Naive thymus-derived CD8-positive, alpha-beta T cell (primary cell): ENCODE measurements around the gene EMILIN2. TPM values are rescaled to one million over a fixed set of nuclear protein-coding genes. Genes with fewer than 3 reads are reported as not detected.
"Not testable (repeated sequence)": the region's sequence is repeated elsewhere in the genome, so short reads cannot be mapped to it uniquely, and the experiment has no call there.

Source experiments
- ATAC-seq, 2 donors: fragments of 150-1000 bp; cut with Tn5 transposase in 1 of 2; sonication (Bioruptor Pico), chemical (Tn5 transposase) in 1 of 2; 1 replicate in 1 of 2; 2 replicates in 1 of 2; pipeline ENCODE4 v1.10.0; 2021; ENCODE audit warnings: mild to moderate bottlenecking in 2 of 2, moderate library complexity in 2 of 2
- POLR2A ChIA-PET: fragments of 350-600 bp; sonication (Branson Sonifier 250); formaldehyde crosslinking; loops from one replicate; lab custom pipeline; 2021; ENCODE audit warnings: antibody characterized with exemption; lab: Charles Lee
- DNase-seq, 10 donors: peaks; one replicate each; pipeline versions ENCODE4 v3.0.0 to v3.0.0-alpha.2; 2020 to 2022
- H3K27ac Mint-ChIP-seq, 10 donors: one replicate each; pipeline ENCODE4 v1.8.0; 2020 to 2022; ENCODE audit warnings: mild to moderate bottlenecking in 10 of 10, mixed read lengths in 10 of 10, moderate library complexity in 4 of 10, inconsistent platforms in 1 of 10
- H3K27me3 Mint-ChIP-seq, 5 donors: one replicate each; pipeline ENCODE4 v1.8.0; 2021 to 2022; ENCODE audit warnings: mixed read lengths in 5 of 5
- H3K36me3 Mint-ChIP-seq, 3 donors: one replicate each; pipeline ENCODE4 v1.8.0; 2020 to 2022; ENCODE audit warnings: mixed read lengths in 3 of 3, mild to moderate bottlenecking in 2 of 3, inconsistent platforms in 1 of 3
- H3K4me1 Mint-ChIP-seq, 4 donors: one replicate each; pipeline ENCODE4 v1.8.0; 2021 to 2022; ENCODE audit warnings: mixed read lengths in 4 of 4
- H3K4me3 Mint-ChIP-seq, 10 donors: one replicate each; pipeline ENCODE4 v1.8.0; 2020 to 2022; ENCODE audit warnings: mild to moderate bottlenecking in 10 of 10, mixed read lengths in 10 of 10, moderate library complexity in 6 of 10, inconsistent platforms in 1 of 10
- H3K9me3 Mint-ChIP-seq, 9 donors: one replicate each; pipeline ENCODE4 v1.8.0; 2020 to 2022; ENCODE audit warnings: mixed read lengths in 9 of 9, mild to moderate bottlenecking in 3 of 9, inconsistent platforms in 1 of 9, moderate library complexity in 1 of 9
- polyA plus RNA-seq, 3 donors: library from polyadenylated mRNA; unstranded; fragments of 300-500 nt; fragmentation: Illumina TruSeq; gene quantifications; one replicate each; pipeline ENCODE4 v1.2.3, GENCODE V29; 2021
- total RNA-seq, 8 experiments: library from RNA in 2 of 8; stranded (reverse) in 2 of 8; gene quantifications; one replicate each; pipeline ENCODE4 v1.2.3 and lab custom pipeline; 2021 to 2026

Gene EMILIN2
- total and polyA plus RNA-seq, 5 experiments from 2014 or later = 1.1 to 5.1 (median 2.5) TPM

- no peak overlapping the region for H3K4me3 Mint-ChIP-seq
- POLR2A ChIA-PET = no interaction called here
- H3K4me1 Mint-ChIP-seq = peaks cover 9 to 26% (median 25%) of the 10 kb centered on the region in 4 donors
- peaks cover 0 to 72% (median 8%) of the 10 kb centered on the region in 3 donors for H3K36me3 Mint-ChIP-seq
- H3K27me3 Mint-ChIP-seq = no peaks in the 10 kb centered on the region
- ATAC-seq = no peak
- DNase-seq = no peak
- no peaks in the 10 kb centered on the region for H3K9me3 Mint-ChIP-seq
- H3K27ac Mint-ChIP-seq = peak overlapping the region in 2 of 10 donors; percentile 37 to 56
Measured at GRCh38 chr18:2914881-2915240, 68.1 kb downstream of the EMILIN2 start.

- Mint-ChIP-seq H3K4me1 (peaks cover 11 to 29% (median 25%) of the 10 kb centered on the region in 4 donors), H3K27ac (peak overlapping the region in 4 of 10 donors; percentile 15 to 59 (median 32)), H3K36me3 (peaks cover 0 to 78% (median 12%) of the 10 kb centered on the region in 3 donors)
- H3K4me3 Mint-ChIP-seq, DNase-seq, H3K9me3 Mint-ChIP-seq, H3K27me3 Mint-ChIP-seq, ATAC-seq: not testable (repeated sequence)
- POLR2A ChIA-PET = interaction anchor here (0.9 kb wide), 1 partner anchor 68 kb away, joined by 3 read pairs; no protein-coding TSS in a partner anchor
Measured at GRCh38 chr18:2915486-2915885, 68.7 kb downstream of the EMILIN2 start.

- H3K27me3 Mint-ChIP-seq = no peaks in the 10 kb centered on the region
- H3K9me3 Mint-ChIP-seq = no peaks in the 10 kb centered on the region
- POLR2A ChIA-PET = interaction anchor here (0.9 to 1.3 kb wide), 2 partner anchors 12 to 68 kb away, joined by 3 to 6 read pairs; no protein-coding TSS in a partner anchor
- H3K36me3 Mint-ChIP-seq = peaks cover 0 to 81% (median 15%) of the 10 kb centered on the region in 3 donors
- DNase-seq (no peak), ATAC-seq (no peak)
- H3K4me3 Mint-ChIP-seq = peak overlapping the region in 1 of 10 donors; percentile 14
- peaks cover 9 to 29% (median 25%) of the 10 kb centered on the region in 4 donors for H3K4me1 Mint-ChIP-seq
- H3K27ac Mint-ChIP-seq = peak overlapping the region in 9 of 10 donors; percentile 56 to 91 (median 85)
Measured at GRCh38 chr18:2916184-2916583, 69.4 kb downstream of the EMILIN2 start.

- ATAC-seq = no peak
- POLR2A ChIA-PET = interaction anchor here (1.1 to 1.3 kb wide), 2 partner anchors 11 kb away, joined by 3 to 6 read pairs; no protein-coding TSS in a partner anchor
- no peaks in the 10 kb centered on the region for H3K27me3 Mint-ChIP-seq
Measured at GRCh38 chr18:2917259-2918047, 70.6 kb downstream of the EMILIN2 start.

GRCh38 chr18:2918761-2919550 is 72.2 kb downstream of the EMILIN2 start:
- POLR2A ChIA-PET = interaction anchor here (0.5 to 1.1 kb wide), 2 partner anchors 12 to 144 kb away, joined by 3 read pairs; no protein-coding TSS in a partner anchor
- no peak overlapping the region for H3K4me3 Mint-ChIP-seq
- no peaks in the 10 kb centered on the region for H3K9me3 Mint-ChIP-seq
- no peak for DNase-seq
- no peaks in the 10 kb centered on the region for H3K27me3 Mint-ChIP-seq
- H3K27ac Mint-ChIP-seq = peak overlapping the region; percentile 30 to 94 (median 84)
- peaks cover 0 to 95% (median 28%) of the 10 kb centered on the region in 3 donors for H3K36me3 Mint-ChIP-seq
- no peak for ATAC-seq
- H3K4me1 Mint-ChIP-seq = peaks cover 9 to 29% (median 24%) of the 10 kb centered on the region in 4 donors

More at GRCh38 chr18:2917259-2918047, 70.6 kb downstream of the EMILIN2 start:
- DNase-seq = no peak
- peak overlapping the region in 5 of 10 donors; percentile 4 to 59 (median 28) for H3K4me3 Mint-ChIP-seq
- peaks cover 0 to 91% (median 22%) of the 10 kb centered on the region in 3 donors for H3K36me3 Mint-ChIP-seq
- H3K9me3 Mint-ChIP-seq = no peaks in the 10 kb centered on the region
- H3K4me1 Mint-ChIP-seq = peaks cover 9 to 29% (median 25%) of the 10 kb centered on the region in 4 donors
- H3K27ac Mint-ChIP-seq = peak overlapping the region; percentile 80 to 95 (median 90)

GRCh38 chr18:2919600-2919999 is 72.8 kb downstream of the EMILIN2 start:
- no peaks in the 10 kb centered on the region for H3K27me3 Mint-ChIP-seq
- no peak overlapping the region for H3K4me3 Mint-ChIP-seq
- H3K9me3 Mint-ChIP-seq = no peaks in the 10 kb centered on the region
- DNase-seq (no peak), ATAC-seq (no peak)
- H3K36me3 Mint-ChIP-seq = peaks cover 0 to 95% (median 28%) of the 10 kb centered on the region in 3 donors
- POLR2A ChIA-PET = interaction anchor here (0.5 kb wide), 1 partner anchor 145 kb away, joined by 3 read pairs; no protein-coding TSS in a partner anchor
- peak overlapping the region in 5 of 10 donors; percentile 10 to 68 (median 60) for H3K27ac Mint-ChIP-seq
- H3K4me1 Mint-ChIP-seq = peaks cover 9 to 29% (median 24%) of the 10 kb centered on the region in 4 donors

- no peak for ATAC-seq
- H3K9me3 Mint-ChIP-seq = no peaks in the 10 kb centered on the region
- H3K36me3 Mint-ChIP-seq = peaks cover 0 to 95% (median 30%) of the 10 kb centered on the region in 3 donors
- H3K27ac Mint-ChIP-seq = peak overlapping the region in 3 of 10 donors; percentile 39 to 85 (median 82)
- no peaks in the 10 kb centered on the region for H3K27me3 Mint-ChIP-seq
- H3K4me3 Mint-ChIP-seq = no peak overlapping the region
- POLR2A ChIA-PET = no interaction called here
- no peak for DNase-seq
- H3K4me1 Mint-ChIP-seq = peaks cover 9 to 29% (median 24%) of the 10 kb centered on the region in 4 donors
Measured at GRCh38 chr18:2920027-2920426, 73.2 kb downstream of the EMILIN2 start.

GRCh38 chr18:2920546-2921343 is 73.9 kb downstream of the EMILIN2 start:
- Mint-ChIP-seq H3K27ac (peak overlapping the region in 6 of 10 donors; percentile 39 to 85 (median 70)), H3K36me3 (peaks cover 0 to 96% (median 35%) of the 10 kb centered on the region in 3 donors)

GRCh38 chr18:2921778-2922177 is 75.0 kb downstream of the EMILIN2 start:
- peak overlapping the region in 1 of 10 donors; percentile 59 for H3K27ac Mint-ChIP-seq

More at GRCh38 chr18:2920546-2921343, 73.9 kb downstream of the EMILIN2 start:
- H3K9me3 Mint-ChIP-seq = no peaks in the 10 kb centered on the region
- no peak for ATAC-seq
- peaks cover 9 to 29% (median 24%) of the 10 kb centered on the region in 4 donors for H3K4me1 Mint-ChIP-seq
- POLR2A ChIA-PET = no interaction called here
- no peaks in the 10 kb centered on the region for H3K27me3 Mint-ChIP-seq
- no peak for DNase-seq
- no peak overlapping the region for H3K4me3 Mint-ChIP-seq

GRCh38 chr18:2923464-2923863 is 76.7 kb downstream of the EMILIN2 start:
- Mint-ChIP-seq H3K4me3 (no peak overlapping the region), H3K27me3 (no peaks in the 10 kb centered on the region), H3K27ac (peak overlapping the region in 1 of 10 donors; percentile 43), H3K9me3 (no peaks in the 10 kb centered on the region), H3K4me1 (peaks cover under 1 to 7% (median 2%) of the 10 kb centered on the region in 4 donors), H3K36me3 (peaks cover 0 to 100% (median 33%) of the 10 kb centered on the region in 3 donors)
- DNase-seq = no peak
- POLR2A ChIA-PET = interaction anchor here (0.8 to 1.3 kb wide), 2 partner anchors 64 to 71 kb away, joined by 3 read pairs; no protein-coding TSS in a partner anchor
- ATAC-seq = no peak

More at GRCh38 chr18:2921778-2922177, 75.0 kb downstream of the EMILIN2 start:
- H3K36me3 Mint-ChIP-seq = peaks cover 0 to 96% (median 32%) of the 10 kb centered on the region in 3 donors
- H3K9me3 Mint-ChIP-seq = no peaks in the 10 kb centered on the region
- no peaks in the 10 kb centered on the region for H3K27me3 Mint-ChIP-seq
- POLR2A ChIA-PET = no interaction called here
- no peak for DNase-seq
- H3K4me1 Mint-ChIP-seq = peaks cover 6 to 23% (median 18%) of the 10 kb centered on the region in 4 donors
- no peak overlapping the region for H3K4me3 Mint-ChIP-seq
- no peak for ATAC-seq

- Mint-ChIP-seq H3K36me3 (peaks cover 0 to 100% (median 37%) of the 10 kb centered on the region in 3 donors), H3K27me3 (no peaks in the 10 kb centered on the region)
Measured at GRCh38 chr18:2924920-2925319, 78.1 kb downstream of the EMILIN2 start.

More at GRCh38 chr18:2924920-2925319, 78.1 kb downstream of the EMILIN2 start:
- peak overlapping the region in 5 of 10 donors; percentile 56 to 75 (median 62) for H3K27ac Mint-ChIP-seq
- POLR2A ChIA-PET = no interaction called here
- no peaks in the 10 kb centered on the region for H3K9me3 Mint-ChIP-seq
- DNase-seq (no peak), ATAC-seq (no peak)
- H3K4me1 Mint-ChIP-seq = peaks cover 0 to 5% (median 2%) of the 10 kb centered on the region in 4 donors
- no peak overlapping the region for H3K4me3 Mint-ChIP-seq
